Lung (tissue), 12 donors: ENCODE results near the gene TGFB1I1. TPM values are rescaled to one million over a fixed set of nuclear protein-coding genes. Genes with fewer than 3 reads are reported as not detected.

ENCODE experiments used
- ATAC-seq: fragments of 200-7000 bp; cut with Tn5 transposase; one replicate; pipeline ENCODE4 v1.9.1; 2020; ENCODE audit warnings: moderate number of reproducible peaks; ENCODE audit not compliant: insufficient read depth, low FRiP score
- DNase-seq, 3 donors: peaks; one replicate each; pipeline ENCODE4 v3.0.0-alpha.2; 2013 to 2017
- H3K27ac ChIP-seq, 2 donors: one replicate each; pipeline ENCODE4 v1.5.1; 2013; ENCODE audit warnings: mild to moderate bottlenecking in 2 of 2, moderate library complexity in 2 of 2, control low read depth in 1 of 2, inconsistent platforms in 1 of 2, low read depth in 1 of 2, low read length in 1 of 2
- H3K27me3 ChIP-seq, 3 donors: one replicate each; pipeline ENCODE4 v1.5.1; 2013; ENCODE audit warnings: low read length in 2 of 3; ENCODE audit not compliant: control insufficient read depth in 3 of 3, insufficient read depth in 3 of 3
- H3K36me3 ChIP-seq, 4 donors: one replicate each; pipeline ENCODE4 v1.5.1; 2013; ENCODE audit warnings: low read length in 4 of 4, mild to moderate bottlenecking in 1 of 4, moderate library complexity in 1 of 4; ENCODE audit not compliant: control insufficient read depth in 4 of 4, insufficient read depth in 4 of 4
- H3K4me1 ChIP-seq, 5 donors: one replicate each; pipeline ENCODE4 v1.5.1; 2013; ENCODE audit warnings: low read length in 5 of 5, mild to moderate bottlenecking in 2 of 5, moderate library complexity in 1 of 5; ENCODE audit not compliant: control insufficient read depth in 5 of 5, insufficient read depth in 5 of 5
- H3K4me3 ChIP-seq: one replicate; pipeline ENCODE4 v1.5.1; 2013; ENCODE audit warnings: mild to moderate bottlenecking, control low read depth, moderate library complexity
- H3K9ac ChIP-seq, 2 donors: one replicate each; pipeline ENCODE4 v1.5.1; 2013; ENCODE audit warnings: low read length in 2 of 2, control low read depth in 1 of 2; ENCODE audit not compliant: insufficient read depth in 1 of 2
- H3K9me3 ChIP-seq, 4 donors: one replicate each; pipeline ENCODE4 v1.5.1; 2013; ENCODE audit warnings: low read length in 3 of 4, mild to moderate bottlenecking in 1 of 4, moderate library complexity in 1 of 4; ENCODE audit not compliant: control insufficient read depth in 4 of 4, insufficient read depth in 3 of 4
- CTCF ChIP-seq: IDR thresholded peaks from 2 replicates; pipeline ENCODE4 v1.5.1; 2012; ENCODE audit warnings: mild to moderate bottlenecking; ENCODE audit errors: control extremely low read depth, extremely low read depth
- WGBS, 2 donors: extraction: QIAGEN DNeasy Blood & Tissue Kit; methylation state at CpG; one replicate each; pipeline ENCODE4 v1.1.7; 2013; 5-methylcytosine and 5-hydroxymethylcytosine counted together
- polyA plus RNA-seq, 2 donors: library from polyadenylated mRNA; stranded (reverse); fragments of 200-250 nt; gene quantifications; one replicate each; pipeline ENCODE4 v1.2.1, GENCODE V29; 2013
- total RNA-seq, 2 donors: library from RNA; depleted of rRNA in 1 of 2; stranded (reverse); fragments of >200 nt in 1 of 2; gene quantifications; one replicate each; pipeline ENCODE4 v1.2.1, GENCODE V29; 2014 to 2021
- donor health status: control.
- donor health status: control.
- donor health status: Bipolar disorder and iron deficiency.
- donor health status: healthy.
- donor health status: DM: yes; HTN: yes; CAD: no.

Gene TGFB1I1
- total and polyA plus RNA-seq, 4 donors = 25.1 to 58.9 (median 37.6) TPM

- no peak overlapping the region for H3K9ac ChIP-seq
- no peak for TF ChIP-seq CTCF
- H3K9me3 ChIP-seq = no peaks in the 10 kb centered on the region
- H3K36me3 ChIP-seq = peaks cover 6 to 18% (median 16%) of the 10 kb centered on the region in 4 donors
- DNase-seq (no peak), ATAC-seq (no peak)
- peaks cover 0 to 7% (median 0%) of the 10 kb centered on the region in 5 donors for H3K4me1 ChIP-seq
- H3K4me3 ChIP-seq = no peak overlapping the region
- no peaks in the 10 kb centered on the region for H3K27me3 ChIP-seq
- WGBS, 2 donors = 90 to 97% methylated on average over 3 of the region's 3 CpGs
- peak overlapping the region in 1 of 2 donors; percentile 34 for H3K27ac ChIP-seq
Measured at GRCh38 chr16:31478956-31479355, 7.0 kb downstream of the TGFB1I1 start.

GRCh38 chr16:31479751-31480150, 7.8 kb downstream of the TGFB1I1 start:
- 77 to 93% methylated on average over 9 of the region's 9 CpGs for WGBS, 2 donors
- Histone ChIP-seq H3K27me3 (no peaks in the 10 kb centered on the region), H3K4me3 (no peak overlapping the region), H3K27ac (no peak overlapping the region), H3K9me3 (no peaks in the 10 kb centered on the region), H3K9ac (no peak overlapping the region), H3K36me3 (peaks cover 1 to 14% (median 11%) of the 10 kb centered on the region in 4 donors), H3K4me1 (peaks cover 0 to 5% (median 1%) of the 10 kb centered on the region in 5 donors)
- TF ChIP-seq CTCF = no peak
- no peak for DNase-seq
- ATAC-seq = no peak

GRCh38 chr16:31480851-31481536, 9.0 kb downstream of the TGFB1I1 start:
- H3K4me3 ChIP-seq = no peak overlapping the region
- 22 to 29% methylated on average over 7 of the region's 7 CpGs for WGBS, 2 donors
- no peak overlapping the region for H3K9ac ChIP-seq
- no peak for TF ChIP-seq CTCF
- peak; percentile 35 to 57 (median 50) for DNase-seq
- no peaks in the 10 kb centered on the region for H3K9me3 ChIP-seq
- ATAC-seq = no peak
- peak overlapping the region in 1 of 2 donors; percentile 41 for H3K27ac ChIP-seq
- H3K4me1 ChIP-seq = peaks cover 0 to 11% (median 3%) of the 10 kb centered on the region in 5 donors
- H3K36me3 ChIP-seq = peaks cover 0 to 8% (median 5%) of the 10 kb centered on the region in 4 donors
- H3K27me3 ChIP-seq = no peaks in the 10 kb centered on the region
